Astrocyte of the spinal cord (primary cell): Measurements from ENCODE around the gene FOXD2.

Source experiments
- DNase-seq: peaks from one replicate; pipeline ENCODE4 v3.0.0; 2011; ENCODE audit warnings: low read depth, low spot score
- H3K4me3 ChIP-seq: 2 replicates; pipeline ENCODE4 v1.5.1; 2011; ENCODE audit warnings: low read depth, mild to moderate bottlenecking, low read length, moderate library complexity
- in situ Hi-C: cut with HindIII; loops from 2 replicates; pipeline ENCODE4 v1.10.0; 2017; ENCODE audit warnings: low sequenced_read_pairs
- TF ChIP-seq, protein P1 (sequence below): IDR thresholded peaks from 2 replicates; pipeline ENCODE4 v1.5.1; 2012; ENCODE audit warnings: low read depth, mild to moderate bottlenecking, low read length, inconsistent platforms

Gene FOXD2

GRCh38 chr1:47433037-47433421, 4.8 kb upstream of the FOXD2 start:
- DNase-seq = no peak
- in situ Hi-C loops = no loop called here
- TF ChIP-seq, protein P1, sequence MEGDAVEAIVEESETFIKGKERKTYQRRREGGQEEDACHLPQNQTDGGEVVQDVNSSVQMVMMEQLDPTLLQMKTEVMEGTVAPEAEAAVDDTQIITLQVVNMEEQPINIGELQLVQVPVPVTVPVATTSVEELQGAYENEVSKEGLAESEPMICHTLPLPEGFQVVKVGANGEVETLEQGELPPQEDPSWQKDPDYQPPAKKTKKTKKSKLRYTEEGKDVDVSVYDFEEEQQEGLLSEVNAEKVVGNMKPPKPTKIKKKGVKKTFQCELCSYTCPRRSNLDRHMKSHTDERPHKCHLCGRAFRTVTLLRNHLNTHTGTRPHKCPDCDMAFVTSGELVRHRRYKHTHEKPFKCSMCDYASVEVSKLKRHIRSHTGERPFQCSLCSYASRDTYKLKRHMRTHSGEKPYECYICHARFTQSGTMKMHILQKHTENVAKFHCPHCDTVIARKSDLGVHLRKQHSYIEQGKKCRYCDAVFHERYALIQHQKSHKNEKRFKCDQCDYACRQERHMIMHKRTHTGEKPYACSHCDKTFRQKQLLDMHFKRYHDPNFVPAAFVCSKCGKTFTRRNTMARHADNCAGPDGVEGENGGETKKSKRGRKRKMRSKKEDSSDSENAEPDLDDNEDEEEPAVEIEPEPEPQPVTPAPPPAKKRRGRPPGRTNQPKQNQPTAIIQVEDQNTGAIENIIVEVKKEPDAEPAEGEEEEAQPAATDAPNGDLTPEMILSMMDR = no peak
- no peak overlapping the region for H3K4me3 ChIP-seq

- no peak overlapping the region for H3K4me3 ChIP-seq
- DNase-seq = no peak
- in situ Hi-C loops = no loop called here
- TF ChIP-seq, protein P1 = no peak
Measured at GRCh38 chr1:47433477-47434050, 4.3 kb upstream of the FOXD2 start.

DNA sequence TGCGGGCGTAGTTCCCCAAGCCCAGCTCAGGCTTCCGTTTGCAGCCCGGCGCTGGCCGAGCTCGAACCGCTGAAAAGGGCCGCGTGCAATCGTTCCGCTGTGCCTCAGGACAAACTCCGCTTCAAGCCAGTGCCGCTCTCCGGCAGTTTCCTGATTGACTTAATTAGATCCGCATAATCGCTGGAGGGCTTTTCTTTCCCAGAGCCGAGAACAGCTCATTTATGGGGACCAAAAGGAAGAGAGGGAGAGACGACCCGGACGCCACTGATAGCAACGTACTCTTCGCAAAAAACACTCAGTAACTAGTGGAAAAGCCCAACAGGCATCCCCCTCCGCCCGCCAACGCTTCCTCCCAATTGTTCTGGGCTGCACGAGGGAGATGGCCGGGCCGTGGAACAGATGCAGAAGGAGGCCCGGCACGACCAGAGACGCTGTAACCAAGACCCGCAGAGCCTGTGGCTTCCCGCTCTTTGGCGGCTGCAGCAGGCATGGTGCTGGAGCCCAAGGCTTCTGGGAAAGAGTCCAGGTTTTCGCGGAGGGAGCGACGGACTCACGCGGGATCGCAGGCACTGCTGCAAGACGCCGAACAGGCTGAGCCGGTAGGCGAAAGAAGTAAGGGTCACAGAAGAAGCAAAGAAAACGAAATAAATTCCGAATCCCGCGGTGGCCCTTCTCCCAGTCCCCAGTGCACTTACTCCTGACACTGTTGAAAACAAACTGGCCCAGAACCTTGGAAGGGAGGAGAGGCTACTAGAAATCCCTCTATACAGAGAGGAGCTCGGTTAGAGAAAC, 3.6 kb upstream of the FOXD2 start:
- TF ChIP-seq, protein P1 = no peak
- no peak overlapping the region for H3K4me3 ChIP-seq
- in situ Hi-C loops = no loop called here
- DNase-seq = peak; percentile 52

GRCh38 chr1:47435506-47436303, 2.1 kb upstream of the FOXD2 start:
- no peak for DNase-seq
- H3K4me3 ChIP-seq = no peak overlapping the region
- TF ChIP-seq, protein P1 = no peak
- in situ Hi-C loops = no loop called here

GRCh38 chr1:47436304-47436978, 1.4 kb upstream of the FOXD2 start:
- in situ Hi-C loops = no loop called here
- peak; percentile 59 for DNase-seq
- peak overlapping the region; percentile 53 for H3K4me3 ChIP-seq
- TF ChIP-seq, protein P1 = peak; percentile 99

DNA sequence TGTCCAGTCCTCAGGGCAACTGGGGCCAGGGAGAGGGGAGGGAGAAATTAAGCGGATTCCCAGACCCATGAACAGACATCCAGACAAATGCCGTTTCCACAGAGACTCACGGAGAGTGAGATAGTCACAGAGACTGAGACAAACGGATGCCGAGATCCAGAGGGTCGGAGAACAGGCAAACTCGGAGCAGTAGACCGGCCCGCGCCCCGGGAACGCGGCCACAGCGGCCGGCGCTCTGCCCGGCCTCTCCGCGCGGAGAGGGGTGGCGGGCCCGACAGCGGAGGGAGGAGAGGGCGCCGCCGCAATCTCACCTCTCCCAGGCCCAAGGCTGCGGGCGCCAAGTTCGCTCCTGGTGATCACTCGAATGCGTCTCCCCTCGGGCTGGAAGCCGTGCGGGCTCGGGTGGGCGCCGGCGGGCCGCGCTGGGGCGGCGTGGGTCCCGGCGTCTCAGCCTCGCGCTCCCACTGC, 831 bp upstream of the FOXD2 start:
- peak overlapping the region; percentile 53 for H3K4me3 ChIP-seq
- TF ChIP-seq, protein P1 = no peak
- peak; percentile 28 for DNase-seq
- in situ Hi-C loops = no loop called here
